IMR-90 (cell line): Measurements from ENCODE around the gene ARMCX4. TPM values are rescaled to one million over a fixed set of nuclear protein-coding genes. Genes with fewer than 3 reads are reported as not detected.

Experiments
- ATAC-seq: fragments of 200-7000 bp; cut with Tn5 transposase; 2 replicates; pipeline ENCODE4 v1.9.1; 2020; ENCODE audit warnings: low read depth, mild to moderate bottlenecking, moderate library complexity
- BruUV-seq: library from RNA; stranded (reverse); fragments of 400-500 nt; replicated peaks from 2 replicates; lab custom pipeline; 2021; lab: Mats Ljungman, UMichigan
- CTCF ChIA-PET: fragments of 300-600 bp; formaldehyde crosslinking; extraction: SDS; loops from one replicate; lab custom pipeline; 2021; ENCODE audit warnings: antibody characterized with exemption; lab: Yijun Ruan, JAX
- POLR2A ChIA-PET: fragments of 300-600 bp; sonication (Branson Sonifier 250); formaldehyde crosslinking; loops from one replicate; lab custom pipeline; 2022; ENCODE audit warnings: antibody characterized with exemption; ENCODE audit not compliant: unreplicated experiment; lab: Charles Lee
- DNase-seq: peaks from one replicate; pipeline ENCODE4 v3.0.0; 2013
- H2AFZ ChIP-seq: replicated peaks from 2 replicates; pipeline ENCODE3; 2013; ENCODE audit warnings: low read length, mild to moderate bottlenecking; ENCODE audit not compliant: poor library complexity
- H2AK5ac ChIP-seq: 2 replicates; pipeline ENCODE4 v1.6.1; 2013; ENCODE audit warnings: low read depth, low read length, inconsistent platforms
- H2AK9ac ChIP-seq: replicated peaks from 2 replicates; pipeline ENCODE3; 2013; ENCODE audit warnings: mild to moderate bottlenecking, low read depth, low read length, moderate library complexity; ENCODE audit not compliant: poor library complexity
- H2BK120ac ChIP-seq: 2 replicates; pipeline ENCODE4 v1.6.1; 2013; ENCODE audit warnings: low read depth, low read length, inconsistent platforms
- H2BK15ac ChIP-seq: 3 replicates; pipeline ENCODE4 v1.6.1; 2013; ENCODE audit warnings: low read depth, low read length, inconsistent platforms
- H2BK20ac ChIP-seq: 2 replicates; pipeline ENCODE4 v1.6.1; 2013; ENCODE audit warnings: low read depth, mild to moderate bottlenecking, inconsistent platforms, low read length, moderate library complexity
- H2BK5ac ChIP-seq: 2 replicates; pipeline ENCODE4 v1.6.1; 2013; ENCODE audit warnings: mild to moderate bottlenecking, low read depth, low read length, inconsistent platforms; ENCODE audit not compliant: poor library complexity, severe bottlenecking
- H3K14ac ChIP-seq: replicated peaks from 2 replicates; pipeline ENCODE4 v1.6.1; 2013; ENCODE audit warnings: low read depth, low read length, inconsistent platforms
- H3K18ac ChIP-seq: 2 replicates; pipeline ENCODE4 v1.6.1; 2013; ENCODE audit warnings: low read depth, low read length, control low read depth
- H3K23ac ChIP-seq: 2 replicates; pipeline ENCODE4 v1.6.1; 2013; ENCODE audit warnings: low read depth, low read length, inconsistent platforms
- H3K27ac ChIP-seq: 2 replicates; pipeline ENCODE4 v1.5.1; 2013; ENCODE audit warnings: mild to moderate bottlenecking, control low read depth, low read length; ENCODE audit not compliant: insufficient read depth
- H3K27me3 ChIP-seq: 2 replicates; pipeline ENCODE4 v1.6.1; 2013; ENCODE audit warnings: low read length; ENCODE audit not compliant: control insufficient read depth, insufficient read depth
- H3K36me3 ChIP-seq: 2 replicates; pipeline ENCODE4 v1.6.1; 2013; ENCODE audit warnings: low read length, mixed read lengths; ENCODE audit not compliant: control insufficient read depth, insufficient read depth
- H3K4ac ChIP-seq: 2 replicates; pipeline ENCODE4 v1.6.1; 2013; ENCODE audit warnings: low read depth, low read length, inconsistent platforms
- H3K4me1 ChIP-seq: 2 replicates; pipeline ENCODE4 v1.6.1; 2013; ENCODE audit warnings: low read length, mixed read lengths; ENCODE audit not compliant: control insufficient read depth, insufficient read depth
- H3K4me2 ChIP-seq: 2 replicates; pipeline ENCODE4 v1.6.1; 2013; ENCODE audit warnings: low read depth, mild to moderate bottlenecking, control low read depth, low read length, moderate library complexity
- H3K4me3 ChIP-seq: 2 replicates; pipeline ENCODE4 v1.5.1; 2013; ENCODE audit warnings: low read depth, mild to moderate bottlenecking, control low read depth, low read length, moderate library complexity; ENCODE audit not compliant: insufficient read depth
- H3K56ac ChIP-seq: 2 replicates; pipeline ENCODE4 v1.6.1; 2013; ENCODE audit warnings: low read length, inconsistent platforms; ENCODE audit not compliant: insufficient read depth; ENCODE audit errors: extremely low read depth
- H3K79me1 ChIP-seq, 2 experiments: 2 replicates each; pipeline ENCODE4 v1.6.1; 2013; ENCODE audit warnings: low read length in 2 of 2, inconsistent platforms in 1 of 2, low read depth in 1 of 2
- H3K9ac ChIP-seq: 2 replicates; pipeline ENCODE4 v1.6.1; 2013; ENCODE audit warnings: low read depth, low read length, control low read depth
- H3K9me1 ChIP-seq: 2 replicates; pipeline ENCODE4 v1.6.1; 2013; ENCODE audit warnings: low read length, inconsistent platforms; ENCODE audit not compliant: insufficient read depth
- H3K9me3 ChIP-seq: 2 replicates; pipeline ENCODE4 v1.6.1; 2013; ENCODE audit warnings: low read length; ENCODE audit not compliant: control insufficient read depth, insufficient read depth
- H4K20me1 ChIP-seq: 2 replicates; pipeline ENCODE4 v1.6.1; 2013; ENCODE audit warnings: low read length, inconsistent platforms; ENCODE audit not compliant: insufficient read depth
- H4K5ac ChIP-seq: 2 replicates; pipeline ENCODE4 v1.6.1; 2013; ENCODE audit warnings: mild to moderate bottlenecking, low read depth, low read length, control low read depth
- H4K8ac ChIP-seq, 2 experiments: 2 replicates each; pipeline ENCODE4 v1.6.1; 2013; ENCODE audit warnings: low read depth in 2 of 2, low read length in 2 of 2, control low read depth in 1 of 2, inconsistent platforms in 1 of 2
- H4K91ac ChIP-seq: 2 replicates; pipeline ENCODE4 v1.6.1; 2013; ENCODE audit warnings: low read depth, low read length, inconsistent platforms; ENCODE audit not compliant: insufficient read depth
- BHLHE40 ChIP-seq: fragments of 150-350 bp; IDR thresholded peaks from 2 replicates; pipeline ENCODE4 v1.6.1; 2016; ENCODE audit warnings: mild to moderate bottlenecking, low read depth, low read length
- CEBPB ChIP-seq: IDR thresholded peaks from 2 replicates; pipeline ENCODE4 v1.6.1; 2012; ENCODE audit warnings: low read depth, low read length, improper control_type of control experiment
- CTCF ChIP-seq: conservative IDR thresholded peaks from 2 replicates; pipeline ENCODE4 v1.5.1; 2012; ENCODE audit warnings: mild to moderate bottlenecking, low read depth, low read length, improper control_type of control experiment
- FOS ChIP-seq: fragments of 150-350 bp; IDR thresholded peaks from 2 replicates; pipeline ENCODE4 v1.6.1; 2016; ENCODE audit warnings: low read depth, low read length
- NFE2L2 ChIP-seq: fragments of 150-350 bp; IDR thresholded peaks from 2 replicates; pipeline ENCODE4 v1.6.1; 2016; ENCODE audit warnings: low read depth, mild to moderate bottlenecking, low read length
- USF2 ChIP-seq: fragments of 150-350 bp; IDR thresholded peaks from 2 replicates; pipeline ENCODE4 v1.6.1; 2017; ENCODE audit warnings: mild to moderate bottlenecking, antibody characterized with exemption, low read length, low read depth
- WGBS, 2 experiments: methylation state at CpG; one replicate each; pipeline versions ENCODE4 v1.1.5 to v1.1.7; 2013; ENCODE audit warnings: missing lambda C conversion rate in 2 of 2; ENCODE audit not compliant: insufficient read length in 1 of 2; ENCODE audit errors: extremely low coverage in 2 of 2; 5-methylcytosine and 5-hydroxymethylcytosine counted together
- dilution Hi-C: fragments of 300-500 bp; cut with HindIII; formaldehyde crosslinking; loops from one replicate; pipeline ENCODE4 v1.14.3; 2018; ENCODE audit warnings: low sequenced_read_pairs; ENCODE audit not compliant: unreplicated experiment
- in situ Hi-C: fragments of 300-500 bp; cut with MboI; formaldehyde crosslinking; loops from 3 replicates; pipeline ENCODE4 v1.14.3; 2019; ENCODE audit warnings: low sequenced_read_pairs, inconsistent platforms, mixed read lengths
- intact Hi-C: fragments of 100-400 bp; cut with micrococcal nuclease; formaldehyde crosslinking; loops from 2 replicates; pipeline ENCODE4 v1.10.0; 2022
- polyA plus RNA-seq, 3 experiments: library from polyadenylated mRNA; depleted of rRNA; stranded (reverse); fragments of >200 nt; gene quantifications; 2 replicates each; pipeline ENCODE4 v1.2.3, GENCODE V29; 2012; ENCODE audit warnings: low replicate concordance in 1 of 3
- total RNA-seq: library from RNA; depleted of rRNA; stranded (reverse); fragments of >200 nt; gene quantifications from 2 replicates; pipeline ENCODE4 v1.2.3, GENCODE V29; 2012

The ARMCX4 gene
- total and polyA plus RNA-seq, 2 of the 4 experiments (the other 2 are of a cell fraction): 2.3 to 4.2 TPM

- no peaks in the 10 kb centered on the region for H3K4me1 ChIP-seq
- H3K4me3 ChIP-seq: no peak overlapping the region
- H4K91ac ChIP-seq: no peak overlapping the region
- dilution Hi-C loops: no loop called here
- H3K23ac ChIP-seq: no peak overlapping the region
- no peak overlapping the region for H4K5ac ChIP-seq
- H4K8ac ChIP-seq: no peak overlapping the region
- H3K4ac ChIP-seq: no peak overlapping the region
- peaks cover 0 to 11% of the 10 kb centered on the region in 2 experiments; a peak in 2 of 4 replicates for H3K79me1 ChIP-seq
- no peak overlapping the region for H2AK9ac ChIP-seq
- H3K27ac ChIP-seq: no peak overlapping the region
- POLR2A ChIA-PET: no interaction called here
- no peaks in the 10 kb centered on the region for H4K20me1 ChIP-seq
- DNase-seq (peak; percentile 46), ATAC-seq (no peak)
- no peak overlapping the region for H3K9ac ChIP-seq
- H2BK5ac ChIP-seq: no peak overlapping the region
- intact Hi-C loops: loop anchor here (5.0 kb wide), 1 partner anchor 65 kb away; no protein-coding TSS in a partner anchor
- H3K27me3 ChIP-seq: no peaks in the 10 kb centered on the region; the same call in 1 of the 2 replicates
- TF ChIP-seq CTCF: no peak
- TF ChIP-seq CEBPB: peak; percentile 28; the same call in 1 of the 2 replicates
- no peak for TF ChIP-seq BHLHE40
- TF ChIP-seq USF2: no peak
- TF ChIP-seq FOS: no peak
- no peak for TF ChIP-seq NFE2L2
- H3K56ac ChIP-seq: no peak overlapping the region
- CTCF ChIA-PET: interaction anchor here (0.6 kb wide), 1 partner anchor 555 kb away, joined by 4 read pairs; no protein-coding TSS in a partner anchor
- no peaks in the 10 kb centered on the region for H3K36me3 ChIP-seq
- H3K4me2 ChIP-seq: no peak overlapping the region
- no peaks in the 10 kb centered on the region for H3K9me3 ChIP-seq
- no peak overlapping the region for H2AK5ac ChIP-seq
- H2AFZ ChIP-seq: no peak overlapping the region
- H2BK15ac ChIP-seq: no peak overlapping the region
- no TSS peak for BruUV-seq
- no peak overlapping the region for H2BK20ac ChIP-seq
- no peak overlapping the region for H3K14ac ChIP-seq
- in situ Hi-C loops: no loop called here
- H3K9me1 ChIP-seq: no peaks in the 10 kb centered on the region
- H2BK120ac ChIP-seq: no peak overlapping the region
- H3K18ac ChIP-seq: no peak overlapping the region
- WGBS, 2 experiments: no CpG with 5 or more reads among the region's 4 CpGs
Measured at GRCh38 chrX:101482296-101482695, 3.0 kb upstream of the ARMCX4 start.
